Measurements from ENCODE around the gene LCTL. TPM values are rescaled to one million over a fixed set of nuclear protein-coding genes. Genes with fewer than 3 reads are reported as not detected.

LCTL gene
- total RNA-seq, 1 donor from 2014 or later: not detected

GRCh38 chr15:66545255-66545654 is 20.5 kb downstream of the LCTL start:
- no peak for DNase-seq
- Histone ChIP-seq H3K27ac (replicated peaks) (no peak overlapping the region), H3K4me1 (no peaks in the 10 kb centered on the region), H3K9me3 (replicated peaks) (no peaks in the 10 kb centered on the region), H3K27me3 (ENCODE audit: low read depth) (no peaks in the 10 kb centered on the region), H3K4me3 (no peak overlapping the region), H3K36me3 (peaks cover 15% of the 10 kb centered on the region)
- intact Hi-C loops (cut with micrococcal nuclease): no loop called here
- no peak for TF ChIP-seq CTCF (IDR thresholded peaks at IDR 0.05; ENCODE audit: borderline replicate concordance)

GRCh38 chr15:66542896-66543295 is 22.9 kb downstream of the LCTL start:
- Histone ChIP-seq H3K27ac (replicated peaks) (no peak overlapping the region), H3K4me3 (no peak overlapping the region), H3K36me3 (peaks cover 16% of the 10 kb centered on the region), H3K27me3 (ENCODE audit: low read depth) (no peaks in the 10 kb centered on the region), H3K9me3 (replicated peaks) (no peaks in the 10 kb centered on the region), H3K4me1 (no peaks in the 10 kb centered on the region)
- TF ChIP-seq CTCF (IDR thresholded peaks at IDR 0.05; ENCODE audit: borderline replicate concordance): no peak
- intact Hi-C loops (cut with micrococcal nuclease): no loop called here
- no peak for DNase-seq

GRCh38 chr15:66535056-66535455 is 30.7 kb downstream of the LCTL start:
- Histone ChIP-seq H3K27ac (replicated peaks) (no peak overlapping the region), H3K4me1 (no peaks in the 10 kb centered on the region), H3K36me3 (peaks cover 5% of the 10 kb centered on the region), H3K4me3 (no peak overlapping the region), H3K27me3 (ENCODE audit: low read depth) (no peaks in the 10 kb centered on the region), H3K9me3 (replicated peaks) (no peaks in the 10 kb centered on the region)
- no peak for DNase-seq
- no peak for TF ChIP-seq CTCF (IDR thresholded peaks at IDR 0.05; ENCODE audit: borderline replicate concordance)
- intact Hi-C loops (cut with micrococcal nuclease): no loop called here

GRCh38 chr15:66524838-66525237 is 41.0 kb downstream of the LCTL start:
- H3K36me3 ChIP-seq: peaks cover 26% of the 10 kb centered on the region
- no peak for TF ChIP-seq CTCF (IDR thresholded peaks at IDR 0.05; ENCODE audit: borderline replicate concordance)
- H3K27ac ChIP-seq (replicated peaks): no peak overlapping the region
- intact Hi-C loops (cut with micrococcal nuclease): no loop called here
- no peaks in the 10 kb centered on the region for H3K9me3 ChIP-seq (replicated peaks)
- no peak for DNase-seq
- H3K27me3 ChIP-seq (ENCODE audit: low read depth): no peaks in the 10 kb centered on the region
- no peak overlapping the region for H3K4me3 ChIP-seq
- no peaks in the 10 kb centered on the region for H3K4me1 ChIP-seq

- H3K4me3 ChIP-seq: no peak overlapping the region
- no peaks in the 10 kb centered on the region for H3K9me3 ChIP-seq (replicated peaks)
- no peak for DNase-seq
- intact Hi-C loops (cut with micrococcal nuclease): no loop called here
- no peak overlapping the region for H3K27ac ChIP-seq (replicated peaks)
- no peak for TF ChIP-seq CTCF (IDR thresholded peaks at IDR 0.05; ENCODE audit: borderline replicate concordance)
- peaks cover 21% of the 10 kb centered on the region for H3K36me3 ChIP-seq
- no peaks in the 10 kb centered on the region for H3K4me1 ChIP-seq
- no peaks in the 10 kb centered on the region for H3K27me3 ChIP-seq (ENCODE audit: low read depth)
Observed at GRCh38 chr15:66523926-66524325, 41.9 kb downstream of the LCTL start.

GRCh38 chr15:66515901-66516322 is 49.9 kb downstream of the LCTL start:
- no peak for TF ChIP-seq CTCF (IDR thresholded peaks at IDR 0.05; ENCODE audit: borderline replicate concordance)
- H3K4me3 ChIP-seq: no peak overlapping the region
- H3K36me3 ChIP-seq: peaks cover 24% of the 10 kb centered on the region
- intact Hi-C loops (cut with micrococcal nuclease): no loop called here
- H3K9me3 ChIP-seq (replicated peaks): no peaks in the 10 kb centered on the region
- DNase-seq: no peak
- H3K27ac ChIP-seq (replicated peaks): no peak overlapping the region
- H3K27me3 ChIP-seq (ENCODE audit: low read depth): no peaks in the 10 kb centered on the region
- no peaks in the 10 kb centered on the region for H3K4me1 ChIP-seq
